GM12891 (cell line): Measurements from ENCODE around the gene HOXB5.

Source experiments
- POLR2A ChIP-seq: IDR thresholded peaks from 2 replicates; pipeline ENCODE4 v1.6.1; 2011; ENCODE audit warnings: low read depth, low read length, control low read depth
- POU2F2 ChIP-seq: IDR thresholded peaks from 2 replicates; pipeline ENCODE4 v1.6.1; 2011; ENCODE audit warnings: low read depth, mild to moderate bottlenecking, control low read depth, low read length, moderate library complexity

- TF ChIP-seq POU2F2 = no peak
- no peak for TF ChIP-seq POLR2A
These were observed 410 bp upstream of the HOXB5 start for GRCh38 chr17:48593840-48594537.
